ENCODE results near the gene C1QL3.

The C1QL3 gene

GRCh38 chr10:16491933-16492332 lies 29.7 kb downstream of the C1QL3 start:
- no peak for DNase-seq

- DNase-seq = no peak
These were observed 31.2 kb downstream of the C1QL3 start for GRCh38 chr10:16490511-16490910.

GRCh38 chr10:16483241-16483917 lies 38.3 kb downstream of the C1QL3 start:
- DNase-seq = no peak

- DNase-seq = no peak
These were observed 40.5 kb downstream of the C1QL3 start for GRCh38 chr10:16481052-16481728.

GRCh38 chr10:16478801-16479200 lies 42.9 kb downstream of the C1QL3 start:
- no peak for DNase-seq

GRCh38 chr10:16477757-16478156 lies 43.9 kb downstream of the C1QL3 start:
- DNase-seq = no peak

GRCh38 chr10:16472828-16473227 lies 48.9 kb downstream of the C1QL3 start:
- no peak for DNase-seq

- no peak for DNase-seq
These were observed 50.9 kb downstream of the C1QL3 start for GRCh38 chr10:16470747-16471146.

- DNase-seq = no peak
These were observed 55.7 kb downstream of the C1QL3 start for GRCh38 chr10:16466001-16466400.
